ENCODE results near the gene BCAR3.

DNA sequence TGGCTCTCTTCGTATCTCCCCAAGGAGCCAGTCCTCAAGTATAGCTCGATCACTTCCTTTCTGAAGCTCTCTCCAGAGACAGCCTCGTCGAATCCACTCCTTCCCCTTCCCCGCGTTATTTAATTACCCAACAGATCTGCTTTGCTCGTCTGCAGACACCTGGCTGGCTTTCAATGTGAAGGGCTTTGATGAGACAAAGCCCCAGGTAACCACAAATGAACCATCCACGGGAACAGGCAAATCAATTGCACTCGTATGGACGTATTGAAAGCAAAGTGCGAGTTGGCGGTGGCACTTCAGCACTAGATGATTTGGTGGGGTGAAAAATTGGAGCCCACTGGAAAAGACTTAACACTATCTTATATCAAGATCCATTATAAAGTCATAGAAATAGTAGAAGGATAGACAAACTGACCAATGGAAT is 364 bp upstream of the BCAR3 start:
- no peak for TF ChIP-seq CTCF (IDR thresholded peaks at IDR 0.05; ENCODE audit: insufficient read depth, low read length, poor library complexity, severe bottlenecking)
- no peak for TF ChIP-seq EZH2phosphoT487 (conservative IDR thresholded peaks at IDR 0.05; ENCODE audit: low read length)

All from SU-DHL-6 (cell line).